H1 (cell line): ENCODE data around the gene ARHGAP6.

ENCODE experiments used
- CBX5 ChIP-seq: fragments of 300-800, 300-1000 bp; sonication (generic); IDR thresholded peaks from 2 replicates; pipeline ENCODE4 v1.7.1; 2016; ENCODE audit warnings: antibody characterized with exemption, low read length, low read depth
- TF ChIP-seq, protein P1 (sequence below), 3 experiments: IDR thresholded peaks; 1 replicate in 2 of 3; 2 replicates in 1 of 3; pipeline versions ENCODE4 v1.5.1 to v1.6.1; 2011; ENCODE audit warnings: low read length in 3 of 3, mild to moderate bottlenecking in 3 of 3, inconsistent platforms in 2 of 3, low read depth in 1 of 3, moderate library complexity in 1 of 3; ENCODE audit not compliant: insufficient read depth in 1 of 3; ENCODE audit errors: control extremely low read depth in 1 of 3

GRCh38 chrX:11531226-11531625 is 134.5 kb downstream of the ARHGAP6 start:
- TF ChIP-seq, protein P1, sequence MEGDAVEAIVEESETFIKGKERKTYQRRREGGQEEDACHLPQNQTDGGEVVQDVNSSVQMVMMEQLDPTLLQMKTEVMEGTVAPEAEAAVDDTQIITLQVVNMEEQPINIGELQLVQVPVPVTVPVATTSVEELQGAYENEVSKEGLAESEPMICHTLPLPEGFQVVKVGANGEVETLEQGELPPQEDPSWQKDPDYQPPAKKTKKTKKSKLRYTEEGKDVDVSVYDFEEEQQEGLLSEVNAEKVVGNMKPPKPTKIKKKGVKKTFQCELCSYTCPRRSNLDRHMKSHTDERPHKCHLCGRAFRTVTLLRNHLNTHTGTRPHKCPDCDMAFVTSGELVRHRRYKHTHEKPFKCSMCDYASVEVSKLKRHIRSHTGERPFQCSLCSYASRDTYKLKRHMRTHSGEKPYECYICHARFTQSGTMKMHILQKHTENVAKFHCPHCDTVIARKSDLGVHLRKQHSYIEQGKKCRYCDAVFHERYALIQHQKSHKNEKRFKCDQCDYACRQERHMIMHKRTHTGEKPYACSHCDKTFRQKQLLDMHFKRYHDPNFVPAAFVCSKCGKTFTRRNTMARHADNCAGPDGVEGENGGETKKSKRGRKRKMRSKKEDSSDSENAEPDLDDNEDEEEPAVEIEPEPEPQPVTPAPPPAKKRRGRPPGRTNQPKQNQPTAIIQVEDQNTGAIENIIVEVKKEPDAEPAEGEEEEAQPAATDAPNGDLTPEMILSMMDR (IDR thresholded peaks at IDR 0.05; ENCODE audit: control extremely low read depth in 1 of 3, insufficient read depth in 1 of 3, low read depth in 1 of 3, low read length in 3 of 3): no peak; a peak in 1 of 4 replicates
- no peak for TF ChIP-seq CBX5
